SJSA1 (cell line): ENCODE measurements around the gene ULBP2. TPM values are rescaled to one million over a fixed set of nuclear protein-coding genes. Genes with fewer than 3 reads are reported as not detected.
"Not testable (repeated sequence)": the region's sequence is repeated elsewhere in the genome, so short reads cannot be mapped to it uniquely, and the experiment has no call there.

Experiments
- DNase-seq, 2 experiments: peaks; one replicate each; pipeline ENCODE4 v3.0.0-alpha.2; 2015 to 2020; ENCODE audit warnings: low spot score in 2 of 2, low read depth in 1 of 2
- H3K27ac ChIP-seq: fragments of 250-450 bp; sonication (Bioruptor Pico); 2 replicates; pipeline ENCODE4 v1.5.1; 2020; ENCODE audit warnings: mild to moderate bottlenecking, moderate library complexity
- H3K27me3 ChIP-seq: fragments of 250-450 bp; sonication (Bioruptor Pico); replicated peaks from 2 replicates; pipeline ENCODE4 v1.5.1; 2020; ENCODE audit warnings: mild to moderate bottlenecking, moderate library complexity
- H3K36me3 ChIP-seq: fragments of 250-450 bp; sonication (Bioruptor Pico); 2 replicates; pipeline ENCODE4 v1.5.1; 2020; ENCODE audit warnings: mild to moderate bottlenecking
- H3K4me1 ChIP-seq: fragments of 250-450 bp; sonication (Bioruptor Pico); replicated peaks from 2 replicates; pipeline ENCODE4 v1.6.1; 2021; ENCODE audit warnings: mild to moderate bottlenecking
- H3K4me3 ChIP-seq: fragments of 250-450 bp; sonication (Bioruptor Pico); 2 replicates; pipeline ENCODE4 v1.5.1; 2020; ENCODE audit warnings: mild to moderate bottlenecking
- H3K9me3 ChIP-seq: fragments of 250-450 bp; sonication (Bioruptor Pico); replicated peaks from 2 replicates; pipeline ENCODE4 v1.5.1; 2020; ENCODE audit warnings: mild to moderate bottlenecking
- total RNA-seq: library from RNA; depleted of rRNA; stranded (reverse); fragments of >200 nt; shearing (Covaris generic); gene quantifications from 2 replicates; pipeline ENCODE4 v1.2.3, GENCODE V29; 2014; rRNA removed

Gene ULBP2
- total RNA-seq, 1 experiment from 2014 or later, result 19.7 TPM

DNA sequence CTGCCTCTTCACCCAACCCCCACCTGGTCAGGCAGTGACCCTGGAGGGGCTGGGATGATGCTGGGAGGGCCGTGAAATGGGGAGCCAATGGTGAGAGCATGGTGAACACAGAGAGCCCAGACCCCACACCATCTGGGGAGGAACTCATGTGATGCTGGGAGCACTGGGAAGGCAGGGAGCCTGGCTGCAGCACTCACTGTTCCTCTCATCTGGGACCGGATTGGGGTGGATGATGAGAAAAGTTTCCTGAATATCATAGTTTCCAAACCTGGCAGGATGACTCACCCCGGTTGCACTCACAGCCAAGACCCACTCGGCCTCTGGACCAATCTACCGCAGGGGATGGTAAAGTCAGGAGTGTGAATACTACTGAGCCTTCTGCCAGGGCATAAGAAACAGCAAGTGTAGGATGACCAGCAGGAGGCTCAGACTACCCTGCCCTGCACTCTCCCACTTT, 43.7 kb downstream of the ULBP2 start:
- DNase-seq, result no peak

DNA sequence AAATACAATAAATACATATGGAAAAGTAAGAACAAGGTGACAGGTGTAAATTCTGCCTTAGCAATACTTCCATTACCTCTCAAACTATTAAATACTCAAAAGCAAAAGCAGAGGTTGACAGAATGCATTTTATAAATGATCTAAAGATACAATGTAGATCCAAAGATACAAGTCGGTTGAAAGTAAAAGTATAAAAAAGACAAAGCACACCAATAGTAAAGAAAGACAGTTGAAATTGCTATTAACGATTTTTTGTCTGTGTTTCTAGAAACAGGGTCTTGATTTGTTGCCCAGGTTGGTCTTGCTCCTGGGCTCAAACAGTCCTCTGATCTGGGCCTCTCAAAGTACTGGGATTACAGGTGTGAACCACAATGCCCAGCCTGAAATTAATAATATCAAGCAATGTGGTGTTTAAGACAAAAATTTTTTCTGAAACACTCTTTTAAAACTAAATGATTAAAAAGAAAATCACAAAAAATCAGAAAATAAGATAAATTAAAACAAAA, 45.8 kb downstream of the ULBP2 start:
- H3K4me3 ChIP-seq, result no peak overlapping the region
- peaks cover 17% of the 10 kb centered on the region for H3K4me1 ChIP-seq
- DNase-seq, result no peak
- H3K36me3 ChIP-seq, result no peaks in the 10 kb centered on the region
- peaks cover 81% of the 10 kb centered on the region for H3K27me3 ChIP-seq
- no peaks in the 10 kb centered on the region; the same call in 1 of the 2 replicates for H3K9me3 ChIP-seq
- H3K27ac ChIP-seq, result no peak overlapping the region

More for the DNA sequence above, 43.7 kb downstream of the ULBP2 start:
- Histone ChIP-seq H3K4me1 (peaks cover 8% of the 10 kb centered on the region), H3K27me3 (peaks cover 78% of the 10 kb centered on the region), H3K4me3 (no peak overlapping the region), H3K36me3 (no peaks in the 10 kb centered on the region), H3K9me3 (no peaks in the 10 kb centered on the region; the same call in 1 of the 2 replicates), H3K27ac (no peak overlapping the region)

DNA sequence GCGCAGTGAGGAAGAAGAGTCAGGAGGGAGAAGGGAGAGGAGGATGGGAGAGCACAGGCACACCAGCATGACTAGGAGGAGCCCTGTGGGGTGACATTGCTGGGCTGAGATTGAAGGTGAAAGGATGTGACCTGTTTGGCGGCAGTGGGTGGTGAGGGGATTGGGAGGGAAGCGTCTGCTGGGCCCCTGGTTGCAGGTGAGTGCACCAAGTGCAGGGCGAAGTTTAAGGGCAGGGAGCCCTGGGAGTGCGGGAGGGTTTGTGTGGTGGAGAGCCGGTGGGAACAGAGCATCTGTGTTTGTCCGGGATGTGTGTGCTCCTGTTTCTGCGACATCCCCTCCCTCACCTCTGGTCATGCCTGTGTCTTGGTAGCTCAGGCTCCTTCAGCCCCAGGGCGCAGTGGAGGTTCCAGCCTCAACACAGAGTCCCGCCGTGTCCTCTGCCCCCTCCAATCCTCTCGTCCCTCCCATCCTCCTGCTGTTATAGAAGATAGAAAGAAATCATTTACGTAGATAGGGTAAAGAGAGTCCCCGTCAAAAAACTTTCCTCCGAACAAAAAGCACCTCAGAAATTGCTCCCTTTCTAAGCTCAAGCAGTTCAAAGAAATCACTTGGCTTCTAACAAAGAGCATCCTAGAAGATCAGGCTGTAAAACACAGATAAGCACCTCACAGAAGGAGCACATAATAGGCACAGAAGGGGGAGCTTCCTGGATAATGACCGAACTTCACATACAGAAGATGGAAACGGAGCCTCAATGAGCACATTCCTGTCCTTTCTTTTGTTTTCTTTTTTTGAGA, 46.9 kb downstream of the ULBP2 start:
- no peaks in the 10 kb centered on the region; the same call in 1 of the 2 replicates for H3K9me3 ChIP-seq

DNA sequence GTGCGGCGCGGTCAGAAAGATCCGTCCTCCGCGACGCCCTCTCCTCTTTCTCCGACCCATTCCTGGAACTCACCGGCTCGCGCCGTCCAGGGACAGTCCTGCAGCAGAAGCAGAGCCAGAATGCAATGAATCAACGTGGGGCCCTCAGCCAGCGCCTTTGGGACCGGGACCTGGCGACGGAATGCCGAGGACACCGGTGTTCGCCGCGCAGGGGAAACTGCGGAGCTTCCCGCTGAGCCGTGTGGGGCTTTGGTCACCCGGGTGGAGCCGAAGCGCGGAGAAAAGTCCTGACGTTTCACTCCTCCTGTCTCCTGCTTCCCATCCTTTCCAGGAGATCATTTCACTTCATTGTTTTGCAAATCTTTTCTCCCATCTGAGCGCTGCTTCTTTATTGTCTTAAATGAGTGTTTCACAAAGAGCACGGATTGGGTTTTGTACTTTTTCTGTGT, 48.4 kb downstream of the ULBP2 start:
- Histone ChIP-seq H3K27ac (no peak overlapping the region), H3K4me1 (peaks cover 17% of the 10 kb centered on the region), H3K4me3 (no peak overlapping the region; the same call in 1 of the 2 replicates), H3K36me3 (no peaks in the 10 kb centered on the region), H3K9me3 (no peaks in the 10 kb centered on the region; the same call in 1 of the 2 replicates), H3K27me3 (peaks cover 88% of the 10 kb centered on the region)
- no peak for DNase-seq

More for the DNA sequence above, 46.9 kb downstream of the ULBP2 start:
- Histone ChIP-seq H3K27me3 (peaks cover 87% of the 10 kb centered on the region), H3K4me1 (peaks cover 17% of the 10 kb centered on the region), H3K36me3 (no peaks in the 10 kb centered on the region), H3K4me3 (no peak overlapping the region), H3K27ac (no peak overlapping the region)
- peak in 1 of 2 experiments; percentile 33 for DNase-seq

DNA sequence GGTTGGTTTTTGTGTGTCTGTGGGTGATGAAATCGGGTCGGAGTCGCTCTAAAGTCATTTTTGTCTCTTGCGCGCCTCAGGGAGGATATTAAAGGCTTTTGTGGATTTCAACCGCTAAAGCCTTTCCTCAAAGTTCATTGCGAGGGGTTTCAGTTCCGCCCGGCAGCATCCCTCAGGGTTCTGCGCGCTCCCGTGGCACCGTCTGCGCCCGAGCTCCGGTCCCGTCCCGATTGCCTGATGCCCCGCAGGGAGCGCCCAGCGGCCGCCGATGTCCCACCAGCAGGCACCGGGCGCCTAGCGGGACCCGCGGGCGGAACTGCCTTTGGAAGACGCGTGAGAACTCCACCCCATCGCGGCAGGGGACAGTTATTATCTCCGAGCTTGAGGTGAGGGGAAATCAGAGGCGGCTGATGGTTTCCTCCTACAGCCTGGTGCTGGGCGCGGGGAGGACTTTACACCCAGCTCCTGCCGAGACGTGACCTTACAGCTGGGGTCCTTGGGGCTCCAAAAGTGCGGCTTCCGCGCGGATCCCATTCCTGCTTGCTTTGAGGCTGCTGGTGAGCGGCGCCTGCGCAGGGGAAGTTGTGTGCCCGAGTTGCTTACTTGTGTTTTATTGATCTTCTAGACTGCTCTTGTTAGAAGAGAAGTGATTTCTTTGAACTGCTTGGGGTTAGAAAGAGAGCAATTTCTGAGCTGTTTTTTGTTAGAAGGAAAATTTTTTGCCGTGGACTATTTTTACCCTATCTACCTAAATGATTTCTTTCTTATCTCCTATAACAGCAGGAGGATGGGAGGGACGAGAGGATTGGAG, 49.1 kb downstream of the ULBP2 start:
- no peaks in the 10 kb centered on the region for H3K36me3 ChIP-seq
- peak overlapping the region; percentile 10 for H3K4me3 ChIP-seq
- H3K4me1 ChIP-seq, result peaks cover 17% of the 10 kb centered on the region
- DNase-seq, result no peak
- H3K9me3 ChIP-seq, result no peaks in the 10 kb centered on the region; the same call in 1 of the 2 replicates
- no peak overlapping the region for H3K27ac ChIP-seq
- H3K27me3 ChIP-seq, result peaks cover 86% of the 10 kb centered on the region

DNA sequence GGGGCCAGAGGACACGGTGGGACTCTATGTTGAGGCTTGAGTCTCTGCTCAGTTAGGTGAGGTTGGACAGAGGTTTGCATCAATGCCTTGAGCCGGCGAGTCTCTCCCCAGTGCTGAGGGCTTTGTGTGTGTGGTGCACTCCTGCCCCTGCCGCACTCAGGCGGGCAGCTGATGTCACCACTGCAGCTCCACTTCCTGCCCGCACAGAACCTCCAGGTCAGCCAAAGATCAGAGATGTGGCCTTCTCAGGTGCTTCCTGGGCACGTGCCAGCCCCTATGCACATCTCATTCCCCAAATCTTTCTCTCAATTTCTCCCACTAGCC, 49.6 kb downstream of the ULBP2 start:
- H3K27me3 ChIP-seq, result peaks cover 83% of the 10 kb centered on the region
- H3K4me3 ChIP-seq, H3K36me3 ChIP-seq: not testable (repeated sequence)

DNA sequence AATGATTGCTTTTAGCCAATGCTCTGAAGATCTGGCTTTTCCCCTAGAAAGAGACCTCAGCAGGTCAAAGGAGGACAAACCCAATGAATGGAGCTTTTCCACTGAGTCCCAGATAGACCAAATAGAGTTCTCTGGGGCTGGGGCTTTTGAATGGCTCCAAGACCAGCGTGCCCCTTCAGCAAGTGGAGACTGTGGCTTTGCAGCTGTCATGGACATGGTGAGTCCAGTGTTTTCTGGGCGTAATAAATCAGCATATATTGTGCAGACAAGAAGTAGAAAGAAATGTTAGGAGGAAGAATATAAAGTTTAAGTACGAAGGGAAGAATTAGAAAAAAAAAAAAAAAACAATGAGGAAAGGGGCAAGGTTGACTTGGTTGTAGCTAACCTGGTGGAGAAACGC, 50.0 kb downstream of the ULBP2 start:
- Histone ChIP-seq H3K27ac (no peak overlapping the region), H3K9me3 (no peaks in the 10 kb centered on the region; the same call in 1 of the 2 replicates), H3K27me3 (peaks cover 84% of the 10 kb centered on the region), H3K4me3 (no peak overlapping the region), H3K36me3 (no peaks in the 10 kb centered on the region), H3K4me1 (peaks cover 17% of the 10 kb centered on the region)
- DNase-seq, result no peak

More for the DNA sequence above, 49.6 kb downstream of the ULBP2 start:
- H3K27ac ChIP-seq, DNase-seq, H3K9me3 ChIP-seq: not testable (repeated sequence)
- H3K4me1 ChIP-seq, result peaks cover 17% of the 10 kb centered on the region

DNA sequence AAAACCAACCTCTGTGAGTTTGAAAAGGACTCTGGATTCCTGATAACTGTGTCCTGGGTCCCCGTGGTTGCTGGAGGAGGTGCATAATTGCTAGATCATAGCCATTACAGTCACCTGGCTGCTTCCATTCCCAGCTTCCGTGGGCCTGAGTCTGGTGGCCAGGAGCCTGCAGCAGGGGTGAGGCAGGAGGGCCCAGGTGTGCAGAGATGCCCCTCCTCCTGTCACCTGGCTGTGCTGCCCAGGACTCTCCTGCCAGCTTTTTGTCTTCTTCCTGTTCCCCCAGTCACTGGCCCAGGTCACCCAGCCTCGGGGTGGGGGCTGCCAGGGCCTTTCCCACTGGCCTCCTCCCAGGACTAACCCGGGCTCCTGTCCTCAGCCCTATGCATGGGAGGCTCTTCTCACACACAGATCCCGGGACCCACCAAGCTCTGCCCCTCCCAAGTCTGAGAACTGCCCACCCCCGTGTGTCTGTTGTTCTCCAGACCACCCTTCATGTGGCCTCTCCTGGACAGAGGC, 53.5 kb downstream of the ULBP2 start:
- no peak overlapping the region for H3K27ac ChIP-seq
- no peak overlapping the region for H3K4me3 ChIP-seq
- H3K36me3 ChIP-seq, result no peaks in the 10 kb centered on the region
- H3K27me3 ChIP-seq, result peaks cover 59% of the 10 kb centered on the region
- H3K4me1 ChIP-seq, result peaks cover 11% of the 10 kb centered on the region
- H3K9me3 ChIP-seq, result no peaks in the 10 kb centered on the region
- DNase-seq, result no peak

DNA sequence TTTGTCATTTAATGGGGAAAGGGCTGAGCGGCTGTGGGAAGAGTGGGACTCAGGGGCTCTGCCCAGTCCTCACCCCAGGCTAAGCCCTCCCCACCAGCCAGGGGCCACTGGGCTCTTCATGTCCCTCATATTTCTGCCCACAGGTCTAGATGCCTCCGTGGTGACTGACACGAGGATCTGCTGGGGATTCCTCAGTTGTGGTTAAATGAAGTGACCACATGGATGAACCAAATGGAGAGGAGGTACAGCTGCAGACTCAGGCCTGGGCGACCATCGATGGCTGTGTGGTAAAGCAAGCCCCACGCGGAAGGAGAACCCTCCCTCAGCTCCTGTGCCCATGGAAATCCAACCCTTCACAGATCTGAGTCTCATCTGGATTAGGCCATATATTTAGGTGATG, 54.2 kb downstream of the ULBP2 start:
- no peak for DNase-seq

More for the DNA sequence above, 54.2 kb downstream of the ULBP2 start:
- H3K27ac ChIP-seq, result no peak overlapping the region
- H3K4me3 ChIP-seq, result no peak overlapping the region
- peaks cover 52% of the 10 kb centered on the region for H3K27me3 ChIP-seq
- H3K4me1 ChIP-seq, result peaks cover 4% of the 10 kb centered on the region; the same call in 1 of the 2 replicates
- H3K9me3 ChIP-seq, result no peaks in the 10 kb centered on the region
- H3K36me3 ChIP-seq, result no peaks in the 10 kb centered on the region

Other genes starting within 250 kb of the ULBP2 start
- gene LATS1, start 223.9 kb upstream of the ULBP2 start, total RNA-seq, result 20.9 and 23.8 TPM in 2 replicates
- gene NUP43, start 195.5 kb upstream of the ULBP2 start, total RNA-seq, result 50.8 and 70.9 TPM in 2 replicates
- gene PCMT1, start 192.3 kb upstream of the ULBP2 start, total RNA-seq, result 90.1 and 199 TPM in 2 replicates
- 55.7 and 143 TPM in 2 replicates for gene LRP11, start 77.7 kb upstream of the ULBP2 start, total RNA-seq
- gene RAET1E, start 43.9 kb upstream of the ULBP2 start, total RNA-seq, result 0.28 TPM in 1 of 2 replicates, not detected in the other
- gene RAET1G, start 18.9 kb upstream of the ULBP2 start, total RNA-seq, result 0.16 and 0.68 TPM in 2 replicates
- gene ULBP1, start 21.9 kb downstream of the ULBP2 start, total RNA-seq, result 0.03 TPM in 1 of 2 replicates, not detected in the other
- not detected in 2 replicates for gene RAET1L, start 83.5 kb downstream of the ULBP2 start, total RNA-seq
- gene ULBP3, start 127.1 kb downstream of the ULBP2 start, total RNA-seq, result 5.4 and 10.1 TPM in 2 replicates
- gene PPP1R14C, start 201.0 kb downstream of the ULBP2 start, total RNA-seq, result not detected in 2 replicates